GM12864 (cell line): ENCODE results near the gene BRWD1.

ENCODE experiments used
- DNase-seq: peaks from one replicate; pipeline ENCODE4 v3.0.0-alpha.2; 2011; ENCODE audit warnings: low read depth
- H3K4me3 ChIP-seq: 2 replicates; pipeline ENCODE4 v1.5.1; 2011; ENCODE audit warnings: mild to moderate bottlenecking, low read depth, low read length, control low read depth
- CTCF ChIP-seq: IDR thresholded peaks from 2 replicates; pipeline ENCODE4 v1.5.1; 2011; ENCODE audit warnings: low read depth, mild to moderate bottlenecking, moderate library complexity, low read length, control low read depth, inconsistent platforms; ENCODE audit errors: missing control alignments

The BRWD1 gene

GRCh38 chr21:39153842-39154241, 159.6 kb downstream of the BRWD1 start:
- H3K4me3 ChIP-seq, result no peak overlapping the region
- DNase-seq, result no peak
- TF ChIP-seq CTCF, result no peak

GRCh38 chr21:39153373-39153772, 160.1 kb downstream of the BRWD1 start:
- peak; percentile 53 for TF ChIP-seq CTCF
- H3K4me3 ChIP-seq, result no peak overlapping the region
- no peak for DNase-seq

- H3K4me3 ChIP-seq, result no peak overlapping the region
- no peak for DNase-seq
- TF ChIP-seq CTCF, result no peak
Observed at GRCh38 chr21:39152271-39152670, 161.2 kb downstream of the BRWD1 start.

GRCh38 chr21:39150877-39151276, 162.6 kb downstream of the BRWD1 start:
- H3K4me3 ChIP-seq, result no peak overlapping the region
- no peak for DNase-seq
- TF ChIP-seq CTCF, result no peak

- no peak for TF ChIP-seq CTCF
- DNase-seq, result no peak
- H3K4me3 ChIP-seq, result no peak overlapping the region
Observed at GRCh38 chr21:39150316-39150715, 163.1 kb downstream of the BRWD1 start.

- no peak for TF ChIP-seq CTCF
- no peak overlapping the region for H3K4me3 ChIP-seq
- no peak for DNase-seq
Observed at GRCh38 chr21:39149882-39150281, 163.6 kb downstream of the BRWD1 start.

- TF ChIP-seq CTCF, result no peak
- no peak for DNase-seq
- H3K4me3 ChIP-seq, result no peak overlapping the region
Observed at GRCh38 chr21:39148975-39149374, 164.5 kb downstream of the BRWD1 start.
